HepG2 (cell line): Measurements from ENCODE around the gene SND1. TPM values are rescaled to one million over a fixed set of nuclear protein-coding genes. Genes with fewer than 3 reads are reported as not detected.

Source experiments
- ATAC-seq: fragments of 200-7000 bp; cut with Tn5 transposase; 3 replicates; pipeline ENCODE4 v1.9.1; 2020; ENCODE audit warnings: mild to moderate bottlenecking, moderate library complexity
- BruUV-seq: library from RNA; stranded (reverse); fragments of 400-500 nt; replicated peaks from 2 replicates; lab custom pipeline; 2021; lab: Mats Ljungman, UMichigan
- CTCF ChIA-PET: fragments of 300-600 bp; formaldehyde crosslinking; extraction: SDS; loops from one replicate; lab custom pipeline; 2021; ENCODE audit warnings: low total read pairs, inconsistent platforms, low intra/inter-chr PET ratio; lab: Yijun Ruan, JAX
- POLR2A ChIA-PET: fragments of 350-600 bp; sonication (Branson Sonifier 250); formaldehyde crosslinking; loops from one replicate; lab custom pipeline; 2020; ENCODE audit warnings: antibody characterized with exemption, inconsistent platforms; lab: Yijun Ruan, JAX
- DNase-seq: peaks from one replicate; pipeline ENCODE4 v3.0.0-alpha.2; 2015; ENCODE audit warnings: low spot score
- FAIRE-seq: peaks from 3 replicates; lab custom pipeline; 2011; peaks lifted over from hg19 to GRCh38; lab: Jason Lieb, UNC
- H2AFZ ChIP-seq: one replicate; pipeline ENCODE4 v1.6.1; 2011; ENCODE audit warnings: low read length, inconsistent platforms
- H3K27ac ChIP-seq: fragments of 300-600 bp; 3 replicates; pipeline ENCODE4 v1.8.0; 2011; ENCODE audit warnings: mixed run types, mild to moderate bottlenecking, mixed read lengths, low read length, inconsistent platforms; ENCODE audit not compliant: insufficient read depth; ENCODE audit errors: extremely low read length
- H3K27me3 ChIP-seq, 2 experiments: fragments of 200-600 bp in 1 of 2; 2 replicates in 1 of 2; 3 replicates in 1 of 2; pipeline versions ENCODE4 v1.6.0 to v1.8.0; 2011; ENCODE audit warnings: low read length in 2 of 2, mild to moderate bottlenecking in 2 of 2, moderate library complexity in 2 of 2, inconsistent platforms in 1 of 2; ENCODE audit not compliant: insufficient read depth in 2 of 2, control insufficient read depth in 1 of 2
- H3K36me3 ChIP-seq, 2 experiments: fragments of 200-600 bp in 1 of 2; replicated peaks in 1 of 2; 2 replicates in 1 of 2; 3 replicates in 1 of 2; pipeline versions ENCODE4 v1.5.1 to v1.8.0; 2011; ENCODE audit warnings: low read length in 2 of 2, inconsistent platforms in 1 of 2; ENCODE audit not compliant: insufficient read depth in 2 of 2, control insufficient read depth in 1 of 2
- H3K4me1 ChIP-seq: 2 replicates; pipeline ENCODE4 v1.5.1; 2012; ENCODE audit warnings: low read length, inconsistent platforms; ENCODE audit not compliant: insufficient read depth
- H3K4me2 ChIP-seq: 2 replicates; pipeline ENCODE4 v1.6.0; 2011; ENCODE audit warnings: low read depth, low read length, inconsistent platforms
- H3K4me3 ChIP-seq, 3 experiments: fragments of 200-600 bp in 1 of 3; sonication (generic), shearing (Covaris generic) in 1 of 3; replicated peaks in 1 of 3; 2 replicates each; pipeline ENCODE4 v1.5.1; 2011 to 2016; ENCODE audit warnings: low read length in 3 of 3, inconsistent platforms in 2 of 3, low read depth in 2 of 3, mild to moderate bottlenecking in 2 of 3, control low read depth in 1 of 3, mixed read lengths in 1 of 3; ENCODE audit not compliant: insufficient read depth in 1 of 3
- H3K79me2 ChIP-seq: one replicate; pipeline ENCODE4 v1.6.1; 2011; ENCODE audit warnings: low read length, inconsistent platforms; ENCODE audit not compliant: insufficient read depth
- H3K9ac ChIP-seq: 2 replicates; pipeline ENCODE4 v1.6.0; 2011; ENCODE audit warnings: mild to moderate bottlenecking, low read depth, low read length, inconsistent platforms; ENCODE audit not compliant: insufficient read depth
- H3K9me3 ChIP-seq: 2 replicates; pipeline ENCODE4 v1.5.1; 2012; ENCODE audit warnings: mild to moderate bottlenecking, low read length
- H4K20me1 ChIP-seq: 2 replicates; pipeline ENCODE4 v1.6.0; 2011; ENCODE audit warnings: inconsistent platforms, mild to moderate bottlenecking, low read length, moderate library complexity; ENCODE audit not compliant: insufficient read depth
- LBX2 ChIP-seq: sonication (generic); formaldehyde crosslinking; IDR thresholded peaks from 2 replicates; pipeline ENCODE4 v1.5.0; 2020; ENCODE audit warnings: missing genetic modification reagents, mild to moderate bottlenecking, borderline replicate concordance
- PHF5A ChIP-seq: IDR thresholded peaks from one replicate; pipeline ENCODE4 v1.6.1; 2018; ENCODE audit warnings: low read depth, missing genetic modification reagents; ENCODE audit not compliant: unreplicated experiment
- ZBTB1 ChIP-seq: sonication (generic); formaldehyde crosslinking; IDR thresholded peaks from 2 replicates; pipeline ENCODE4 v1.4.0; 2020; ENCODE audit warnings: missing genetic modification reagents, borderline replicate concordance
- ZNF138 ChIP-seq: sonication (generic); formaldehyde crosslinking; IDR thresholded peaks from 2 replicates; pipeline ENCODE4 v1.5.0; 2020; ENCODE audit warnings: mild to moderate bottlenecking, low read depth, missing genetic modification reagents
- ZNF280D ChIP-seq: sonication (generic); formaldehyde crosslinking; IDR thresholded peaks from 2 replicates; pipeline ENCODE4 v1.5.1; 2020; ENCODE audit warnings: mild to moderate bottlenecking, missing genetic modification reagents
- ZNF607 ChIP-seq: sonication (generic); formaldehyde crosslinking; IDR thresholded peaks from 2 replicates; pipeline ENCODE4 v1.5.1; 2020; ENCODE audit warnings: missing genetic modification reagents, mild to moderate bottlenecking, borderline replicate concordance
- ZNF891 ChIP-seq: sonication (generic); formaldehyde crosslinking; IDR thresholded peaks from 2 replicates; pipeline ENCODE4 v1.5.0; 2020; ENCODE audit warnings: mild to moderate bottlenecking, missing genetic modification reagents
- ZSCAN25 ChIP-seq: sonication (generic); formaldehyde crosslinking; IDR thresholded peaks from 2 replicates; pipeline ENCODE4 v1.8.0; 2022; ENCODE audit warnings: mild to moderate bottlenecking, missing genetic modification reagents
- WGBS: methylation state at CpG from one replicate; pipeline ENCODE4 v1.1.6; 2017; ENCODE audit warnings: low lambda C conversion rate; 5-methylcytosine and 5-hydroxymethylcytosine counted together
- in situ Hi-C: cut with HindIII; loops from 2 replicates; pipeline ENCODE4 v1.10.0; 2017; ENCODE audit warnings: low pct_unique_long_range_greater_than_20kb; ENCODE audit not compliant: extremely low pct_ligation_motif_present
- intact Hi-C: fragments of 100-400 bp; cut with micrococcal nuclease; formaldehyde crosslinking; loops from one replicate; pipeline ENCODE4 v1.10.0; 2022; ENCODE audit not compliant: unreplicated experiment
- polyA plus RNA-seq, 8 experiments: library from polyadenylated mRNA; depleted of rRNA in 3 of 8; stranded (reverse) in 7 of 8; unstranded in 1 of 8; fragments of >200 nt; fragmentation: Illumina TruSeq in 4 of 8; extraction: Trizol in 4 of 8; gene quantifications; 2 replicates each; pipeline versions ENCODE4 v1.2.1 to v1.2.3, GENCODE V29; 2011 to 2016; ENCODE audit warnings: low read depth in 4 of 8, missing spikeins in 1 of 8, mixed read lengths in 1 of 8; ENCODE audit not compliant: insufficient read depth in 1 of 8
- total RNA-seq, 5 experiments: library from RNA; depleted of rRNA; stranded (reverse); fragments of >200 nt; fragmentation: Illumina TruSeq; extraction: Trizol; gene quantifications; 2 replicates each; pipeline ENCODE4 v1.2.3, GENCODE V29; 2016; ENCODE audit warnings: low read depth in 1 of 5
- TF ChIP-seq, protein P1 (sequence below): sonication (generic); formaldehyde crosslinking; conservative IDR thresholded peaks from 2 replicates; pipeline ENCODE4 v1.8.0; 2022; ENCODE audit warnings: mild to moderate bottlenecking, moderate library complexity, missing genetic modification reagents

The SND1 gene
- total and polyA plus RNA-seq, 2 of the 13 experiments (the other 11 are each of a cell fraction or from before 2014, with no cell fraction given) = 110 to 182 TPM

- no peak for TF ChIP-seq ZNF280D (CRISPR knock-in tag)
Measured at GRCh38 chr7:127675721-127676120, 23.7 kb downstream of the SND1 start (continued).

DNA sequence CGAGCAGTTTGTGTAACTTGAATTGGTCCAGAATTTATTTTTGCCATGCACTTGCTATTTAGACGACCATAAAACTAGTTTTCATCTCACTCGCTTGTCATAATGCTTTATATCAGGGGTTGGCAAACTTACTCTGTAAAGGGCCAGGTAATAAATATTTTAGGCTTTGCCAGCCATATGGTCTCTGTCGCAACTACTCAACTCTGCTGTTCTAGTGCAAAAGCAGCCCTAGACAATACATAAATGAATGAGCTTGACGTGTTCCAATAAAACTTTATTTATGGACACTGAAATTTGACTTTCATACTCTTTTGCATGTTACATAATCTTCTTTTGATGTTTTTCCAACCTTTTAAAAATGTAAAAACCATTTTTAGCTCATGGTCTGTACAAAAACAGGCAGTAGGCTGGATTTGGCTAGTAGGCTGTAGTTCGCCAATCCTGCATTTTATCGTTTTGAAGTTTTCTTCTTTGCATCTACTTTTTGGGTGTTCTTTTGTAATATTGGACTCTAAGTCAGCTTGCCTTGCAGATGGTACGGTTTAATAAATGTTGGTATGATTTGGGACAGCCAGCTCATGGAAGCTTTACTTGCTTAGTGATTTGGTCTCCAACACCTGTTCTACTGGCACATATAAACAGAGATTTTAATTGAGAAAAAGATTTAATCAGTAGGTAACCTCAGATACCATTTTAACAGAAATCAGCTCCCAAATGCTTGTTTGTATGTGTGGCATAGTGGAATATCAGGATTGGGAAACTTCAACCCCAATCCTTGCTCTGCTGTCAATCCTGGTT lies 25.6 kb downstream of the SND1 start:
- no TSS peak for BruUV-seq
- Histone ChIP-seq H2AFZ (no peak overlapping the region), H4K20me1 (peaks cover 33% of the 10 kb centered on the region), H3K36me3 (peaks cover 6 to 43% of the 10 kb centered on the region in 2 experiments), H3K4me3 (no peak overlapping the region)
- TF ChIP-seq PHF5A (CRISPR knock-in tag) (no peak), ZNF891 (no peak), ZBTB1 (CRISPR knock-in tag) (no peak), LBX2 (CRISPR knock-in tag) (no peak), ZSCAN25 (CRISPR knock-in tag) (no peak), ZNF607 (CRISPR knock-in tag) (no peak), ZNF138 (CRISPR knock-in tag) (no peak)
- TF ChIP-seq, protein P1, sequence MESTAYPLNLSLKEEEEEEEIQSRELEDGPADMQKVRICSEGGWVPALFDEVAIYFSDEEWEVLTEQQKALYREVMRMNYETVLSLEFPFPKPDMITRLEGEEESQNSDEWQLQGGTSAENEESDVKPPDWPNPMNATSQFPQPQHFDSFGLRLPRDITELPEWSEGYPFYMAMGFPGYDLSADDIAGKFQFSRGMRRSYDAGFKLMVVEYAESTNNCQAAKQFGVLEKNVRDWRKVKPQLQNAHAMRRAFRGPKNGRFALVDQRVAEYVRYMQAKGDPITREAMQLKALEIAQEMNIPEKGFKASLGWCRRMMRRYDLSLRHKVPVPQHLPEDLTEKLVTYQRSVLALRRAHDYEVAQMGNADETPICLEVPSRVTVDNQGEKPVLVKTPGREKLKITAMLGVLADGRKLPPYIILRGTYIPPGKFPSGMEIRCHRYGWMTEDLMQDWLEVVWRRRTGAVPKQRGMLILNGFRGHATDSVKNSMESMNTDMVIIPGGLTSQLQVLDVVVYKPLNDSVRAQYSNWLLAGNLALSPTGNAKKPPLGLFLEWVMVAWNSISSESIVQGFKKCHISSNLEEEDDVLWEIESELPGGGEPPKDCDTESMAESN (CRISPR knock-in tag) = no peak
- TF ChIP-seq, all 625 proteins: peak for 0
- ChIA-PET POLR2A (no interaction called here), CTCF (no interaction called here)
- Histone ChIP-seq H3K4me1 (no peaks in the 10 kb centered on the region), H3K79me2 (peaks cover 87% of the 10 kb centered on the region), H3K9ac (no peak overlapping the region), H3K27ac (no peak overlapping the region), H3K4me2 (no peak overlapping the region), H3K27me3 (no peaks in the 10 kb centered on the region), H3K9me3 (no peaks in the 10 kb centered on the region)
- in situ Hi-C loops (no loop called here), intact Hi-C loops (no loop called here)
- ATAC-seq (no peak), FAIRE-seq (no peak), DNase-seq (no peak)
- WGBS = 96% methylated on average over 8 of the region's 8 CpGs
